GM19452 (cell line): Measurements from ENCODE around the gene TRPC4AP.
"Not testable (repeated sequence)": the region's sequence is repeated elsewhere in the genome, so short reads cannot be mapped to it uniquely, and the experiment has no call there.

Experiments
- ATAC-seq: cut with Tn5 transposase; IDR thresholded peaks from one replicate; pipeline ENCODE4 v1.9.1; 2021; ENCODE audit not compliant: unreplicated experiment

Gene TRPC4AP, protein sequence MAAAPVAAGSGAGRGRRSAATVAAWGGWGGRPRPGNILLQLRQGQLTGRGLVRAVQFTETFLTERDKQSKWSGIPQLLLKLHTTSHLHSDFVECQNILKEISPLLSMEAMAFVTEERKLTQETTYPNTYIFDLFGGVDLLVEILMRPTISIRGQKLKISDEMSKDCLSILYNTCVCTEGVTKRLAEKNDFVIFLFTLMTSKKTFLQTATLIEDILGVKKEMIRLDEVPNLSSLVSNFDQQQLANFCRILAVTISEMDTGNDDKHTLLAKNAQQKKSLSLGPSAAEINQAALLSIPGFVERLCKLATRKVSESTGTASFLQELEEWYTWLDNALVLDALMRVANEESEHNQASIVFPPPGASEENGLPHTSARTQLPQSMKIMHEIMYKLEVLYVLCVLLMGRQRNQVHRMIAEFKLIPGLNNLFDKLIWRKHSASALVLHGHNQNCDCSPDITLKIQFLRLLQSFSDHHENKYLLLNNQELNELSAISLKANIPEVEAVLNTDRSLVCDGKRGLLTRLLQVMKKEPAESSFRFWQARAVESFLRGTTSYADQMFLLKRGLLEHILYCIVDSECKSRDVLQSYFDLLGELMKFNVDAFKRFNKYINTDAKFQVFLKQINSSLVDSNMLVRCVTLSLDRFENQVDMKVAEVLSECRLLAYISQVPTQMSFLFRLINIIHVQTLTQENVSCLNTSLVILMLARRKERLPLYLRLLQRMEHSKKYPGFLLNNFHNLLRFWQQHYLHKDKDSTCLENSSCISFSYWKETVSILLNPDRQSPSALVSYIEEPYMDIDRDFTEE

DNA sequence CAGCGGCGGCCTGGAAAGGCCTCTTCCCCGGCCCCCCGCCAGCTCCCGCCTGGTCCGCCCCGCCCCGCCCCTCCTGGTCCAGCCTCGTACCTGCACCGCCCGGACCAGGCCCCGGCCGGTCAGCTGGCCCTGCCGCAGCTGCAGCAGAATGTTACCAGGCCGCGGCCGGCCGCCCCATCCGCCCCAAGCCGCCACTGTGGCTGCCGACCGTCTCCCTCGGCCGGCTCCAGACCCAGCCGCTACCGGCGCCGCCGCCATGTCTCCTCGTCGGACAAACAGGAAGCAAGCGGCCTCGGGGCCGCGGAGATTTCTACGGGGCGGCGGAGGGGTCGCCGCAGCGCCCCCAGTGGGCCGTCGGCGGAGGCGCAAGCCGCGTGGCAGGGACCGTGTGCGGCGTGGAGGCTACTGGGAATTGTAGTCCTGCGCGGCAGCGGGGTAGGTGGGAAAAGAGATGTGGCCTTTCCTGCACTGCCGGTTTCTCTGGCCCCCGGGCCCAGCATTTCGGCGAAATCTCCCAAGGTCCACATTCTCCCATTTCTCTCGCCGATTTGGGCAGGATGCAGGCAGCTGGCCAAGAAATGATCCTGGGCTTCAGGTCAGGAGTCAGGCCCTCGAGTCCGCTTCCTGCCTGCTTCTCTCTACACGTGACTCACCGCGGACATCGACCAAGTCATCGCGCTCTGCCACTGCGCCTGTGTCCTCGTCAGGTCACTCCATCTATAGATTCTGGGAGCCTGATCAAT lies at the start of gene TRPC4AP:
TSS of gene TRPC4AP (minus strand) at position 284 of the 743 bp plus-strand sequence. CDS start at position 258, 26 bp downstream.
- ATAC-seq = peak; percentile 95

DNA sequence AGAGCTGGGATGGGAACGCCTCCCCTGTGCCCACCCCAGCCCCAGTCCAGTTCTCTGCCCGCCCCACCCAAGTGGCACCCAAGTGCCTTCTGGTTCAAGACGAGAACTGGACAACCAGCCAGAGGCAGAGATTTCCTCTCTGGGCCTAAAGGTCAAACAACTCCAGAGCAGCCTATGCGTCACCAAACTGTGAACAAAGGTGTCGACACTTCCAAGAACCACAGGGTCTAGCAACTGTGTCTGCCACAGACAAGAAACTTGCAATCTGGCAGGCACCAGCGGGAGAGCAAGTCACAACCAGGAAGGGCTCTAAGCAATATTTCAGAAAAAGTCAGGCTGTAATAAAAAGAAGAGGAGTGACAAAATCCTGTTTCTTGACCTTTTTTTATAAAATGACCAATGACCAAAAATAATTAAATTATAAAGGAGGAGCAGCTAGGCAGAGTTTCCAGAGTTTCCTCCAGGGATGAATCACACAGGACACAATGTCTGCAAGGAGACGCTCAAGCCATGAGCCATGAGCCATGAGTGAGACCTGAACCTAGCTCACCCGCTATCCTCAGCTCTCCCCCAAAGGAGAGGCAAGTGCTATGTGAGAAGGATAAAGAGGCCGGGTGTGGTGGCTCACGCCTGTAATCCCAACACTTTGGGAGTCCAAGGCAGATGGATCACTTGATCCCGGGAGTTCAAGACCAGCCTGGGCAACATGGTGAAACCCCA lies 43.4 kb upstream of the TRPC4AP start:
- no peak for ATAC-seq

DNA sequence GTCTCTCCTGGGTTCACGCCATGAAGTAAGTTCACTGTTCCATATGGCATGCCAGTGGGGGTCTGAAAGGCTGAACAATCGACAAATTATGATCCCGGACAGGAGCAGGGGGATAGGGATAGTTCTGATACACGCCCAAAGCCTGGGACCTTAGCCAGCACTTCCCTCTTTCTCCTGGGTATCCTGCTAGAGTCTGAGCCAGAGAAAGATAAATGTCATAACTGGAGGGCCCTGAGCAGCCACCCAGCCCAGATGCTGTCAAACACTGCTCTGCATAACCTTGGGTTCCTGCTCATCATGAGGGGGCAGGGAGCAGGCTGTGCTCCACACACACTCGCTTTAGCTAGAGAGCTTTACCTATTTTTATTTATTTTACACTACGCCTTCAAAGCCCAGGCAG lies 42.3 kb upstream of the TRPC4AP start:
- ATAC-seq = no peak

DNA sequence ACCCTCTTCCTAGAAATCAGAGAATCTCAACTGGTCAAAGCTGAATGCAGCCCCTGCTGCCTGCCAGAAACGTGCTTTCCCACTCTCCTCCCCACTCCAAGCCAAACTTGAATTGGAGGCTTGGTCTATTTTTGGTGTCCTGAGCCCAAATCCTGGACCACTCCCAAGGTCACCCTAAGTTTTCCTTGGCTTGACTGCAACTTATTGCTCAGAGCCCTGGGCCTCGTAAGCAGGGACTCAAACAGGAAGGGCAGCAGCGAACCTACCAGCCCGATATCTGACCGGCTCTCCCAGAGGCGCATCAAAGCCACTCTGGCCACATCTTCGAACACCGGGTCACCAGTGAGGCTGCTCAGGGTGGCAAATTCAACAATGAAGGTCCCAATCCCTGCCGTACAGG lies 41.9 kb upstream of the TRPC4AP start:
- ATAC-seq = no peak

DNA sequence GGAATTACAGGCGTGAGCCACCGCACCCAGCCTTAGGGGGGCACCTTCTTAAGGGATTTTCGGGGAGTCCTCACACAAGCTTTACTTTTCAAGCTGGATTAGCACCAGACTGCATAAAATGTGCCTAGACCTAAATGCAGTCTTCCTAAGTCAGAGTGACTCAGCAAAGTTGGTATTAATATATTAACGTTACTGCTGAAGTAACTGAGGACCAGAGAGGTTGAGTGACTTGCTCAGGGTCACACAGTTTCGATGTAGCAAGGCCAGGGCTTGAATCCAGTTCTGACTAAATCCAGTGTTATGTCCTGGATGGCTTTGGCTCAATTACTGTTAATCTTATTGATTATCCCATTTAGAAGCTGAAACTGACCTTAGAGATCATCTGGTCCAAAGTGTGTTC lies 41.1 kb upstream of the TRPC4AP start:
- no peak for ATAC-seq

DNA sequence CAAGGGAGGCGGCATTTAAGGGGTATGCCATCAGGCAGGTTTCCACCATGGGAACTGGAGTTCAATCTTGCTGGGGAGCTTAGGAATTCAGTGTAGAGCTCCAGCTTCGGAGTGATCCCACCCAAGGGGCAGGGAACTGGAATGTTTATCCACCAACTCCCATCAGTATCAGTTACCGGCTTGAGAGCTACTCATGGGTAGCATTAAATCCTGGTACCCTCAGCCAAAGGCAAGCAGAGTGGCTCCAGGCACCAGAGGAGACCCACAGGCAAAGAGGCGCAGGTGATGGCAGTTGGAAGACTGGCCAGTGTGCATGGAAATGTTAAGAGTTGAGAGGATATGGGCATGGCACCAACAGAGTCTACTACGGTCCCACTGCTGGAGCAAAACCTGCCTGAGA lies 40.4 kb upstream of the TRPC4AP start:
- no peak for ATAC-seq

DNA sequence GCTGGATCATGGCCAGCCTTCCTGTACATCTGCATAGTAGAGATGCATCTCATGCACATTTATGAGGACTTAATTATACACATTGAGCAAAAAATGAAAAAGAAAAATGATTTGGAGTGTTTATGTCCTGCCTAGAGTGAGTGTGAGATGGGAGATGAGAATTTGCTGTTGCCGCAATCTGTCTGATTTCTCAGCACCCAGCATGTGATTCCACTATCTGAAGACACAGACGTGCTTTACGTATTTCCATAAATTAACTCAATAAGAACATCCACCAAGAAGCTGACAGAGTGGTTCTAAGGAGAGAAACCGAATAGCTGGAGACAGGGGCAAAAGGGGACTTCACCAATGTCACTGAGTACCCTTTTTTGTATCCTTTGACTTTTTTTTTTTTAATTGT lies 39.3 kb upstream of the TRPC4AP start:
- no peak for ATAC-seq

DNA sequence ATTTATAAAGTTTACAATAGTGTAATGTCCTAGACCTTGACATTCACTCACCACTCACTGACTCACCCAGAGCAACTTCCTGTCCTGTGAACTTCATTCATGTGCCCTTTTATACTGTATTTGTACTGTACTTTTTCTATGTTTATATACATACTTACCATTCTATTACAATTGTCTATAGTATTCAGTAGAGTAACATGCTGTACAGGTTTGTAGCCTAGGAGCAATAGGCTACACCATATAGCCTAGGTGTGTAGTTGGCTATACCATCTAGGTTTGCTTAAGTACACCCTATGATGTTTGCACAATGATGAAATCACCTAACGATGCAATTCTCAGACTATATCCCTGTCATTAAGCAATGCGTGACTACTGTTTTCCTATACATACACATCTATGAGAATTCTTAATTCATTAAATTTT lies 37.1 kb upstream of the TRPC4AP start:
- no peak for ATAC-seq

DNA sequence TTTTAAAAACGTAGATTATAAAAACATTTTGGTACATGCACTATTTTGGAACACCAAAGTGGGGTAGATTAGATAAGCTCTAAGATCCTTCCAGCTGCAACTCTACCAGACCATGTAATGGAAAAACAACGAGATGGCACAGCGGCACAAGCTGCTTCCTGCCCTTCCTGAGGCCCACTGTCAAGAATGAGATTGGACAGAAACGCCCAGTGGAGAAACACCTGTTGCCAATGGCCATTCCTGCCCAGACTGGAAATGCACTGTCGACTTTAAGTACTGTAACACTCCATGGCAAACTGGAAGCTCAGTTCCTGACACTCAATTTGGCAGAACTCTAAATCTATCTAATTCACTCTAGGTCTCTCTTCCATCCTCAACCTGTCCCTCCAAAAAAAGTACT lies 33.1 kb upstream of the TRPC4AP start:
- ATAC-seq = no peak

DNA sequence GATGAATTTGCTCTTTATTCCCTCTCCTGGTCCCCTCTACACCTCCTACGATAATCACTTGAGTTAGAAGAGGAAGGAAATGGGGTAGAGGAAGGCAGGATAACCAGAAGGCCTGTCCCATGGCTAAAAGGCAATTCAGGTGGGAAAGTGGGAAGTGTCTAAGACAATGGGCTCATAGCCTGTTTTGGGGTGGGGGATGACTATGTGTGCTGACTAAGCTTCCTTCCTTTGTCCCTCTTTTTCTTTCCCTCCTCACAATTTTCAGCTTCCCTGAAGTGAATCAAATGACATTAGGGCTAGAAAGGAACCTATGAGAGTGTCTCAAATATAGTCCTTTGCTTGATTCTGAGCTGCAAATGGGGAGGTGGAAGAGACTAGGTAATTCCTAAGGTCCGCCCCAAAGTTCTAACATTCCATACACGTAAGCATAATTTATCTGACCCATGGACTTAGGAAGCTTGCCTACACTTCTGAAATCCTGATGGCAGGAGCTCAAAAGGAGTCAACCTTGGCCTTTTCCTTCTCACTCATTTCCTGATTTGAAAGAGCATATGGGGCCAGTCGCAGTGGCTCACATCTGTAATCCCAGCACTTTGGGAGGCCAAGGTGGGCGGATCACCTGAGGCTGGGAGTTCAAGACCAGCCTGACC lies 30.3 kb upstream of the TRPC4AP start:
- no peak for ATAC-seq

DNA sequence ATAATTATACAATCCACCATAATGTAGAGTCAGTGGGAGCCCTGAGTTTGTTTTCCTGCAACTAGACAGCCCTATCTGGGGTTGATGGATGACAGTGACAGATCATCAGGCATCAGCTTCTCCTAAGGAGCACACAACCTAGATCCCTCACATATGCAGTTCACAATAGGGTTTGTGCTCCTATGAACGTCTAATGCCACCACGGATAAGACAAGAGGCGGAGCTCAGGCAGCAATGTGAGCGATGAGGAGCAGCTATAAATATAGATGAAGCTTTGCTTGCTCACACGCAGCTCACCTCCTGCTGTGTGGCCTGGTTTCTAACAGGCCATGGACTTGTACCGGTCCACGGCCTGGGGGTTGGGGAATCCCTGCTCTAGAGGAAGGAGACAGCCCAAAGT lies 28.6 kb upstream of the TRPC4AP start:
- ATAC-seq = no peak

DNA sequence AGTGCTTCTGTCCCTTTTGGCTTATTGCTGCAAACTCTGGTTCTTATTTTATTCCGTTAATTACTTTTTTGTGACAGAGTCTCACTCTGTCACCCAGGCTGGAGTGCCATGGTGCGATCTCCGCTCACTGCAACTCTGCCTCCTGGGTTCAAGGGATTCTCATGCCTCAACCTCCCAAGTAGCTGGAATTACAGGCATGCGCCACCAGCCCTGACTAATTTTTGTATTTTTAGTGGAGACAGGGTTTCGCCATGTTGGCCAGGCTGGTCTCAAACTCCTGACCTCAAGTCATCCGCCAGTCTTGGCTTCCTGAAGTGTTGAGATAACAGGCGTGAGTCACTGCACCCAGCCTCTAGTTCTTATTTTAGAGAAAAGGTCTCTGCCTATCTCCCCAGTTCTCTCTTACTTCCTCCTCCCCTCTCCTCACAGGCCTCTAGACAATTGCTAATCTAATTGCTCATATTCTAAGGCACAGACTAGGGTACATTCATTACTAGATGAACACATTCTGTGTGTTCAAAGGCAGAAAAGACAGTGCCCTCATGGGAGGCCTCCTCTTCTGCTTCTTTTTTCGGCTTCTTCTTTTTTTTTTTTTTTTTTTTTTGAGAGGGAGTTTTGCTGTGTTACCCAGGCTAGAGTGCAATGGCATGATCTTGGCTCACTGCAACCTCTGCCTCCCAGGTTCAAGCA lies 27.6 kb upstream of the TRPC4AP start:
- no peak for ATAC-seq

DNA sequence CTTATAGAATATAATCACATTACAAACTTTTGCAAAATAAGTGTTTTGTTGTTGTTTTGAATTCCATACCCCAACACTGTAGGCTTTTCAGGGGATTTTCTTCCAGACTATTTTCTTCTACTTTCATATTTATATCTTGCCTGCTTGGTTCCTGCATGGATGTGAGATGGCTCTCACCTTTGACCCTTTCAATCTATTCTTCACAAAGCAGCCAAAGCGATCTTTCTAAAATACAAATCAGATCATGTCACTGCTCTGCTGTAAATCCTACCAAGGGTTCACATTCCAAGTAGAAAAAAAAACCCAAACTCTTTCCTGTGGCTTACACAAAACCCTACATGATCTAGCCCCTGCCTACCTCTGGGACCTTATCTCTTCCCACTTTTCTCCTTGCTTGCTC lies 25.0 kb upstream of the TRPC4AP start:
- ATAC-seq = no peak

DNA sequence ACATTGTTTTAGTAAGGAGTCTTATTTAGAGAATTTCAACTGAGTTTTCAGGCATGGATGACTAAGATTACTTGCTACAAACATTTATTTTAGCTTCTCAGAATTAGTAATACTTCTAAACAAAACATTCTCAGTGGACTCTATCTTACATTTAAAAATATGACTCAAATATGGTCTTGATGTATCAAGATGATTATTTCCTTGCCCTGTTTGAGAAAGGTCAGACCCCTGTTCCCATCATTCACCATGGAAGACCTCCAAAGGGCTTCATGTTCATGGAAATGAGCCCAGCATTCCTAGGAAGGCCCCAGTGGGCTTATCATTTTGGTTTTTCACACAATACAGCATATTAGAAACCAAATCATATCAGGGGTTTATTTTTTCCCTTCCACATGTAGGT lies 24.6 kb upstream of the TRPC4AP start:
- ATAC-seq = no peak

DNA sequence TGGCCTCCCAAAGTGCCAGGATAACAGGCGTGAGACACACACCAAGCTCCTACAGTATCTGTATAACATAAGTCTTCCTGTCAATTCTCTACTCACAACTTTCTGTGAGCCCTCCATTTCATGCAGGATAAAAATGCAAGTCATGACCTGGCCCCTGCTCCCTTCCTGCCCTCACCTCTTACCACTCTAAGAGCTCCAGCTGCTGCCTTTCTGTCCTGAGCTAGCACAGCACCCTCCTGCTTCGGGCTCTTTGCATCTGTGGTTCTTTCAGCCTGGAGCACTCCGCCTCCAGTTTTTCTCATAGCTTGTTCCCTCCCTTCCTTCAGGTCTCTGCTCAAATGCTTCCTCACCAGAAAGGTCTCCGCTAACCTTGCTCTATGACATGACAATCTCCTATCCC lies 23.7 kb upstream of the TRPC4AP start:
- ATAC-seq = no peak

DNA sequence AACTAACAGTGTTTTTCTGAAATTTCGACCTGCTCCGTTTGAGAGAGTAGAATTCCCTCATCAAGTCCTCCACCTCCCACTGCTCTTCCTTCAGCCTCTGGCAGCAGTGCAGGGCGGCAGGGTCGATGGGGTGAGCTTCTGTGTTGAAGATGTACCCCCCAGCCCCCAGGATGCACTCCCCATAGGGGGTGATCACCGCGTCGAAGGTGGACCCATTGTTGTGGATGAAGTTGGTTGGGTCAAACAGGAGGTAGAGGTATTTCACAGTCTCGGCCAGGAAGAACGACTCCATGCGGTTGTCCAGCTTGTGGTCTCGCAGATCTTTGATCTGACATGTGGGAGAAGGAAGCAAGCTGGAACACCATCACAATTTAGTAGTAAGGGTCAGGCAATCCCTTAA lies 23.0 kb upstream of the TRPC4AP start:
- no peak for ATAC-seq

DNA sequence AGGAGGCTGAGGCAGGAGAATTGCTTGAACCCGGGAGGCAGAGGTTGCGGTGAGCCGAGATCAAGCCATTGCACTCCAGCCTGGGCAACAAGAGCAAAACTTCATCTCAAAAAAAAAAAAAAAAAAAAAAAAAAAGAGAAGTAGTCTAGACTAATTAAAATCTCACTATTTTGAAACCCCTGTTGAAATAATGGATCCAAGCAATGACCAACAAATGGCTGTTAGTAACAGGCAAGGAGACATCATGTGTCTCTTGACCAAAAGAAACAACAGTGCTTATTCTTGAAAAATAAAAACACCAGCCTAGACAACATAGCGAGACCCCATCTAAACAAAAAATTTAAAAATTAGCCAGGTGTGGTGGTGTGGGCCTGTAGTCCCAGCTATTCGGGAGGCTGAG lies 19.7 kb upstream of the TRPC4AP start:
- ATAC-seq = not testable (repeated sequence)

DNA sequence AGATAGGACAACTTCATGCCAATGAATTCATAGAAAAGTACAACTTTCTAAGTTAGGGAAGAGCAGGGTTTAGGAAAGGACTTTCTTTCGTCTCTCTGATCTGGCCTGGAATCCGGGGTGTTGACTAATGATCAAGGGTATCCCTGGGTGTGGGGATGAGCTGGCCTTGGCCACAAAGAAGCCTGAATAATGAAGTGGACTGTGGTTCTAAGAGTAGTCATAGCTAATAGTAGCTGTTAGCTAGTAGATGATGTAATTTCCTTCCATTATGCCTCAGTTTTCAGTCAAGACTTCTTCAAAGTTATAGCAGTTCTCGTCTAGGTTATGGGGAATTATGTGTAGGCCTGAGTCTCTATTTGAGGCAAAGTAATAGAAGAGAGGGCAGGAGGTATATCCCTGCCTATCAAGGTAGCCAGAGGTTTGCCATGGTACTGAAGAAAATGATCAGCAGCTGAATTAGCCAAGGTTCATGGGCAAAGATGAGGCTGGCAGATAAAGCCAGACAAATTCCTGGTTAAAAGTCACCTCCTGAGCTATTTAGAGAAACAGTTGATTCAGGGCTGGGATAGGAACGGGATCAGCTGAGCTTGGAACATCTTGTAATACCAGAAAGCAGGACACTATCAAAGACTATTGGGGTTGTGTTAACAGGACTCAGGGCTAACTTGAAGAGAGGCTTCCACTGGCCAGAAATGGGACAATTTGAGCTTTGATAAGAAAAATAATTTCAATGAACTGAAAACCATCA lies 18.7 kb upstream of the TRPC4AP start:
- ATAC-seq = no peak

DNA sequence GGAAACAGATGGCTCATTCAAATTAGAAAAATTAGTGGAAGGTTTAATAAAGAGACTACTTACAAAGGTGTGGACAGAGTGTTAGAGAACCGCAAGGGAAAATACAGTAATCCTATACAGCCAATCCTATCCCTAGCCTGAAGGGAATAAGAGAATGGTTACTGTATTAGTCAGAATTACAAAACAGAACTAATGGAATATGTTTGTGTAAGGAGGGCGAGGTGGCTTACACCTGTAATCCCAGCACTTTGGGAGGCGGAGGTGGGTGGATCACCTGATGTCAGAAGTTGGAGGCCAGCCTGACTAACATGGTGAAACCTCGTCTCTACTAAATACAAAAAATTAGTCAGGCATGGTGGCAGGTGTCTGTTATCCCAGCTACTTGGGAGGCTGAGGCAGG lies 16.3 kb upstream of the TRPC4AP start:
- no peak for ATAC-seq
